Measurements from ENCODE around the gene LIM2.

GRCh38 chr19:51392701-51393100 lies 4.9 kb upstream of the LIM2 start:
- no peak for TF ChIP-seq ZBTB21 (CRISPR knock-in tag; IDR thresholded peaks at IDR 0.05; ENCODE audit: borderline replicate concordance)
- TF ChIP-seq, protein P1, sequence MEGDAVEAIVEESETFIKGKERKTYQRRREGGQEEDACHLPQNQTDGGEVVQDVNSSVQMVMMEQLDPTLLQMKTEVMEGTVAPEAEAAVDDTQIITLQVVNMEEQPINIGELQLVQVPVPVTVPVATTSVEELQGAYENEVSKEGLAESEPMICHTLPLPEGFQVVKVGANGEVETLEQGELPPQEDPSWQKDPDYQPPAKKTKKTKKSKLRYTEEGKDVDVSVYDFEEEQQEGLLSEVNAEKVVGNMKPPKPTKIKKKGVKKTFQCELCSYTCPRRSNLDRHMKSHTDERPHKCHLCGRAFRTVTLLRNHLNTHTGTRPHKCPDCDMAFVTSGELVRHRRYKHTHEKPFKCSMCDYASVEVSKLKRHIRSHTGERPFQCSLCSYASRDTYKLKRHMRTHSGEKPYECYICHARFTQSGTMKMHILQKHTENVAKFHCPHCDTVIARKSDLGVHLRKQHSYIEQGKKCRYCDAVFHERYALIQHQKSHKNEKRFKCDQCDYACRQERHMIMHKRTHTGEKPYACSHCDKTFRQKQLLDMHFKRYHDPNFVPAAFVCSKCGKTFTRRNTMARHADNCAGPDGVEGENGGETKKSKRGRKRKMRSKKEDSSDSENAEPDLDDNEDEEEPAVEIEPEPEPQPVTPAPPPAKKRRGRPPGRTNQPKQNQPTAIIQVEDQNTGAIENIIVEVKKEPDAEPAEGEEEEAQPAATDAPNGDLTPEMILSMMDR (IDR thresholded peaks at IDR 0.05), result no peak
- TF ChIP-seq, protein P2, sequence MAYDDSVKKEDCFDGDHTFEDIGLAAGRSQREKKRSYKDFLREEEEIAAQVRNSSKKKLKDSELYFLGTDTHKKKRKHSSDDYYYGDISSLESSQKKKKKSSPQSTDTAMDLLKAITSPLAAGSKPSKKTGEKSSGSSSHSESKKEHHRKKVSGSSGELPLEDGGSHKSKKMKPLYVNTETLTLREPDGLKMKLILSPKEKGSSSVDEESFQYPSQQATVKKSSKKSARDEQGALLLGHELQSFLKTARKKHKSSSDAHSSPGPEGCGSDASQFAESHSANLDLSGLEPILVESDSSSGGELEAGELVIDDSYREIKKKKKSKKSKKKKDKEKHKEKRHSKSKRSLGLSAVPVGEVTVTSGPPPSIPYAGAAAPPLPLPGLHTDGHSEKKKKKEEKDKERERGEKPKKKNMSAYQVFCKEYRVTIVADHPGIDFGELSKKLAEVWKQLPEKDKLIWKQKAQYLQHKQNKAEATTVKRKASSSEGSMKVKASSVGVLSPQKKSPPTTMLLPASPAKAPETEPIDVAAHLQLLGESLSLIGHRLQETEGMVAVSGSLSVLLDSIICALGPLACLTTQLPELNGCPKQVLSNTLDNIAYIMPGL (CRISPR knock-in tag; IDR thresholded peaks at IDR 0.05), result no peak
- TF ChIP-seq, protein P3, sequence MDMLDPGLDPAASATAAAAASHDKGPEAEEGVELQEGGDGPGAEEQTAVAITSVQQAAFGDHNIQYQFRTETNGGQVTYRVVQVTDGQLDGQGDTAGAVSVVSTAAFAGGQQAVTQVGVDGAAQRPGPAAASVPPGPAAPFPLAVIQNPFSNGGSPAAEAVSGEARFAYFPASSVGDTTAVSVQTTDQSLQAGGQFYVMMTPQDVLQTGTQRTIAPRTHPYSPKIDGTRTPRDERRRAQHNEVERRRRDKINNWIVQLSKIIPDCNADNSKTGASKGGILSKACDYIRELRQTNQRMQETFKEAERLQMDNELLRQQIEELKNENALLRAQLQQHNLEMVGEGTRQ (CRISPR knock-in tag; IDR thresholded peaks at IDR 0.05), result no peak
- no peak for TF ChIP-seq NR3C1 (CRISPR knock-in tag; conservative IDR thresholded peaks at IDR 0.05; ENCODE audit: low read depth)
- TF ChIP-seq ZNF219 (CRISPR knock-in tag; IDR thresholded peaks at IDR 0.05; ENCODE audit: borderline replicate concordance), result no peak
- TF ChIP-seq NR2C2 (CRISPR knock-in tag; IDR thresholded peaks at IDR 0.05), result no peak
- TF ChIP-seq ZNF423 (CRISPR knock-in tag; IDR thresholded peaks at IDR 0.05), result no peak
- TF ChIP-seq SMAD3 (CRISPR knock-in tag; IDR thresholded peaks at IDR 0.05; ENCODE audit: borderline replicate concordance), result no peak
- no peak for TF ChIP-seq ATF2 (CRISPR knock-in tag; IDR thresholded peaks at IDR 0.05; ENCODE audit: borderline replicate concordance, low read depth)
- TF ChIP-seq ZNF232 (CRISPR knock-in tag; IDR thresholded peaks at IDR 0.05), result no peak
- TF ChIP-seq, protein P4, sequence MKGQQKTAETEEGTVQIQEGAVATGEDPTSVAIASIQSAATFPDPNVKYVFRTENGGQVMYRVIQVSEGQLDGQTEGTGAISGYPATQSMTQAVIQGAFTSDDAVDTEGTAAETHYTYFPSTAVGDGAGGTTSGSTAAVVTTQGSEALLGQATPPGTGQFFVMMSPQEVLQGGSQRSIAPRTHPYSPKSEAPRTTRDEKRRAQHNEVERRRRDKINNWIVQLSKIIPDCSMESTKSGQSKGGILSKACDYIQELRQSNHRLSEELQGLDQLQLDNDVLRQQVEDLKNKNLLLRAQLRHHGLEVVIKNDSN (CRISPR knock-in tag; IDR thresholded peaks at IDR 0.05), result no peak

Measured in WTC11 (cell line).